DND-41 (cell line): Measurements from ENCODE around the gene F3.

ENCODE experiments used
- CTCF ChIP-seq: IDR thresholded peaks from 2 replicates; pipeline ENCODE4 v1.5.1; 2012; ENCODE audit warnings: borderline replicate concordance, low read length, moderate library complexity, mild to moderate bottlenecking; ENCODE audit not compliant: poor library complexity, severe bottlenecking; ENCODE audit errors: extremely low read depth
- EZH2 ChIP-seq: IDR thresholded peaks from 3 replicates; pipeline ENCODE4 v1.6.1; 2012; ENCODE audit warnings: borderline replicate concordance, low read depth, mild to moderate bottlenecking, moderate library complexity, low read length, inconsistent platforms; ENCODE audit not compliant: severe bottlenecking

GRCh38 chr1:94541246-94542087, at the start of gene F3:
- TF ChIP-seq CTCF: no peak
- no peak for TF ChIP-seq EZH2
